PC-3 (cell line): ENCODE measurements around the gene PACS1.

Experiments used
- CTCF ChIP-seq: fragments of 300-600 bp; sonication (generic); conservative IDR thresholded peaks from 2 replicates; pipeline ENCODE4 v1.5.1; 2017; ENCODE audit warnings: antibody characterized with exemption, low read depth, mild to moderate bottlenecking, low read length
- EZH2 ChIP-seq: fragments of 300-600 bp; sonication (generic); IDR thresholded peaks from one replicate; pipeline ENCODE4 v1.6.1; 2017; ENCODE audit warnings: antibody characterized with exemption, mild to moderate bottlenecking, low read length; ENCODE audit not compliant: unreplicated experiment
- EZH2phosphoT487 ChIP-seq: fragments of 300-600 bp; sonication (generic); IDR thresholded peaks from 2 replicates; pipeline ENCODE4 v1.6.1; 2018; ENCODE audit warnings: mild to moderate bottlenecking, antibody characterized with exemption, low read length, borderline replicate concordance

GRCh38 chr11:66203847-66204246 is 133.8 kb downstream of the PACS1 start:
- TF ChIP-seq CTCF = no peak
- TF ChIP-seq EZH2phosphoT487 = no peak
- no peak for TF ChIP-seq EZH2
